Measurements from ENCODE around the gene NCOA5.

The NCOA5 gene

DNA sequence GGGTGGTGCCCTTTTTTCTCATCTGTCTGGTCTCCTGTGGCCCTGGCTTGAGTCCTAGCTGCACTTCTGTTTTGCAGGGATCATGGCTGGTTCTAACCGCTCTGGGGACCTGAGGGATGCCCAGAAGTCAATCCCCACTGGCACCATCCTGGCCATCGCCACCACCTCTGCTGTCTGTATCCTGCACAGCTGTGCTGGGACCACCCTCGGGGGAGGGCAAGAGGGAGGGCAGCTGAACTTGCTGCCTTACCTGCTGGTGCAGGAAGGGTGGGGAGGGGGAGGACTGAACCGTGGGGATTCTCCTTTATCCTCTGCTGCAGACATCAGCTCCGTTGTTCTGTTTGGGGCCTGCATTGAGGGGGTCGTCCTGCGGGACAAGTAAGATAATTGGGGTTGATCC is 46.2 kb downstream of the NCOA5 start:
- Histone ChIP-seq H2AK5ac (ENCODE audit: low read depth, low read length) (no peak overlapping the region), H3K9me3 (replicated peaks in 1 of 2; ENCODE audit: control insufficient read depth in 2 of 2, insufficient read depth in 1 of 2, low read depth in 1 of 2, low read length in 2 of 2) (peaks cover 0 to 3% of the 10 kb centered on the region in 2 donors), H3K9ac (ENCODE audit: low read depth, low read length, poor library complexity) (no peak overlapping the region), H3K36me3 (replicated peaks in 1 of 2; ENCODE audit: control insufficient read depth in 2 of 2, insufficient read depth in 2 of 2, low read length in 2 of 2) (no peaks in the 10 kb centered on the region), H3K23ac (ENCODE audit: low read depth, low read length, poor library complexity) (peak overlapping the region; percentile 62), H4K8ac (ENCODE audit: low read depth, low read length) (no peak overlapping the region), H3K27ac (replicated peaks; ENCODE audit: low read length) (no peak overlapping the region), H3K27me3 (ENCODE audit: control insufficient read depth in 3 of 3, insufficient read depth in 3 of 3, low read depth in 1 of 3, low read length in 3 of 3) (peaks cover 0 to 8% (median 5%) of the 10 kb centered on the region in 3 experiments), H3K4me2 (ENCODE audit: insufficient read depth, low read length, poor library complexity, severe bottlenecking) (no peak overlapping the region), H3K18ac (ENCODE audit: low read length) (peak overlapping the region; percentile 21), H3K4ac (ENCODE audit: low read length) (no peak overlapping the region), H2BK12ac (ENCODE audit: low read length) (no peak overlapping the region), H3K79me1 (ENCODE audit: low read depth, low read length) (no peaks in the 10 kb centered on the region), H2AFZ (ENCODE audit: low read length) (no peak overlapping the region), H2BK120ac (ENCODE audit: low read depth, low read length) (no peak overlapping the region), H3K4me3 (ENCODE audit: low read length in 2 of 2) (no peak overlapping the region), H3K14ac (ENCODE audit: low read length) (no peak overlapping the region), H2BK5ac (ENCODE audit: low read length) (no peak overlapping the region), H3K4me1 (ENCODE audit: control insufficient read depth in 2 of 2, insufficient read depth in 1 of 2, low read depth in 1 of 2, low read length in 2 of 2) (no peaks in the 10 kb centered on the region), H4K91ac (ENCODE audit: low read depth, low read length, poor library complexity) (no peak overlapping the region), H2BK15ac (ENCODE audit: low read length) (no peak overlapping the region)
- WGBS, 2 donors (ENCODE audit: extremely low coverage in 2 of 2, insufficient read length in 2 of 2, insufficient replicate concordance in 1 of 2): no CpG with 5 or more reads among the region's 7 CpGs
- no peak for DNase-seq (ENCODE audit: low spot score)

DNA sequence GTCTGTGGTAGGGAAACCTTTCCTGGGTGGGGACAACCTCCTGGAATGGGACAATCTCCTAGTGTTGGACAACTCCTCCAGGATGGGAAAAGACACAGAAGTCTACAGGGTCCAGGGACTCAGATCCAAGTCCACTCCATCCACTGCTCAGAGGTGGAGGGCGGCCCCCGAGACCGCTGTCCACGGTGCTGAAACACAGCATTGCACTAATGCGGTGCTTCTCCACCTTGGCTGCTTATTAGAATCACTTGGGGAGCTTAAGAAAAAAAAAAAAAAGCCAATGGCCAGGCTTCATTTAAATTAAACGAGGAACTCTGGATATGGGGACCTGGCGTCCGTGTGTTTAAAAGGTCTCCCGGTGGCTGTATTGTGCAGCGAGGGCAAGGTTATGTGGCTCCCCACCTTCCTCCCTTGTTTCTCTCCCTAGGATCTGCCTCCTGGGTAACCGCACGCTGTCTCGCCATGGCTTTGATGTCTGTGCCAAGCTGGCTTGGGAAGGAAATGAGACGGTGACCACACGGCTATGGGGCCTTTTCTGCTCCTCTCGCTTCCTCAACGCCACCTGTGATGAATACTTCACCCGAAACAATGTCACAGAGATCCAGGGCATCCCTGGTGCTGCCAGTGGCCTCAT is 48.7 kb downstream of the NCOA5 start:
- no peaks in the 10 kb centered on the region for H3K36me3 ChIP-seq (replicated peaks in 1 of 2; ENCODE audit: control insufficient read depth in 2 of 2, insufficient read depth in 2 of 2, low read length in 2 of 2)
- no peak overlapping the region for H2BK12ac ChIP-seq (ENCODE audit: low read length)
- no peak overlapping the region for H2AK5ac ChIP-seq (ENCODE audit: low read depth, low read length)
- peaks cover 0 to 3% of the 10 kb centered on the region in 2 donors for H3K9me3 ChIP-seq (replicated peaks in 1 of 2; ENCODE audit: control insufficient read depth in 2 of 2, insufficient read depth in 1 of 2, low read depth in 1 of 2, low read length in 2 of 2)
- no peak overlapping the region for H2AFZ ChIP-seq (ENCODE audit: low read length)
- no peaks in the 10 kb centered on the region for H3K4me1 ChIP-seq (ENCODE audit: control insufficient read depth in 2 of 2, insufficient read depth in 1 of 2, low read depth in 1 of 2, low read length in 2 of 2)
- H2BK15ac ChIP-seq (ENCODE audit: low read length): no peak overlapping the region
- H3K14ac ChIP-seq (ENCODE audit: low read length): no peak overlapping the region
- no peak overlapping the region for H2BK5ac ChIP-seq (ENCODE audit: low read length)
- no peak overlapping the region for H3K27ac ChIP-seq (replicated peaks; ENCODE audit: low read length)
- H4K91ac ChIP-seq (ENCODE audit: low read depth, low read length, poor library complexity): no peak overlapping the region
- H2BK120ac ChIP-seq (ENCODE audit: low read depth, low read length): no peak overlapping the region
- H3K23ac ChIP-seq (ENCODE audit: low read depth, low read length, poor library complexity): no peak overlapping the region
- peak; percentile 76 for DNase-seq (ENCODE audit: low spot score)
- H3K27me3 ChIP-seq (ENCODE audit: control insufficient read depth in 3 of 3, insufficient read depth in 3 of 3, low read depth in 1 of 3, low read length in 3 of 3): peaks cover 0 to 24% (median 6%) of the 10 kb centered on the region in 3 experiments
- H3K4ac ChIP-seq (ENCODE audit: low read length): no peak overlapping the region
- WGBS, 2 donors (ENCODE audit: extremely low coverage in 2 of 2, insufficient read length in 2 of 2, insufficient replicate concordance in 1 of 2): no CpG with 5 or more reads among the region's 18 CpGs
- H3K9ac ChIP-seq (ENCODE audit: low read depth, low read length, poor library complexity): no peak overlapping the region
- H4K8ac ChIP-seq (ENCODE audit: low read depth, low read length): no peak overlapping the region
- H3K4me3 ChIP-seq (ENCODE audit: low read length in 2 of 2): no peak overlapping the region
- H3K4me2 ChIP-seq (ENCODE audit: insufficient read depth, low read length, poor library complexity, severe bottlenecking): no peak overlapping the region
- H3K18ac ChIP-seq (ENCODE audit: low read length): no peak overlapping the region
- no peaks in the 10 kb centered on the region for H3K79me1 ChIP-seq (ENCODE audit: low read depth, low read length)

DNA sequence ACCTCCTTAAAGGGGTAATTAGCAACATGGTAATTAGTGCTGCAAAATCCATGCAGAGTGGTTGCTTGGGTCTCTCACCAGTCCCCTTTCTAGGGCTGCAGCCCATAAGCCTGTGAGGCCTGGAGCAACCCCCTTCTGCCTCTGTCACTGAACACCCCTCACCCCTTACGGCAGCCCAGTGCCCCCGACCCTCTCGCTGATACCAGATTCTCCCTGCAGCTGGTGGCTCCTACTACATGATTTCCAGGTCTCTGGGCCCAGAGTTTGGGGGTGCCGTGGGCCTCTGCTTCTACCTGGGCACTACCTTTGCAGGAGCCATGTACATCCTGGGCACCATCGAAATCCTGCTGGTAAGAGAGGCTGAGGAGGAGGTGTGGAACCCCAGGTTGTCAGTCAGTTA is 52.7 kb downstream of the NCOA5 start:
- no peak for DNase-seq (ENCODE audit: low spot score)
- no peak overlapping the region for H3K4me3 ChIP-seq (ENCODE audit: low read length in 2 of 2)
- no peak overlapping the region for H2BK5ac ChIP-seq (ENCODE audit: low read length)
- H3K18ac ChIP-seq (ENCODE audit: low read length): no peak overlapping the region
- WGBS, 2 donors (ENCODE audit: extremely low coverage in 2 of 2, insufficient read length in 2 of 2, insufficient replicate concordance in 1 of 2): no CpG with 5 or more reads among the region's 5 CpGs
- no peak overlapping the region for H3K4me2 ChIP-seq (ENCODE audit: insufficient read depth, low read length, poor library complexity, severe bottlenecking)
- H3K4ac ChIP-seq (ENCODE audit: low read length): no peak overlapping the region
- no peaks in the 10 kb centered on the region for H3K36me3 ChIP-seq (replicated peaks in 1 of 2; ENCODE audit: control insufficient read depth in 2 of 2, insufficient read depth in 2 of 2, low read length in 2 of 2)
- no peak overlapping the region for H2AK5ac ChIP-seq (ENCODE audit: low read depth, low read length)
- H3K27ac ChIP-seq (replicated peaks; ENCODE audit: low read length): no peak overlapping the region
- H4K8ac ChIP-seq (ENCODE audit: low read depth, low read length): no peak overlapping the region
- H2BK15ac ChIP-seq (ENCODE audit: low read length): no peak overlapping the region
- H3K9ac ChIP-seq (ENCODE audit: low read depth, low read length, poor library complexity): no peak overlapping the region
- H2AFZ ChIP-seq (ENCODE audit: low read length): no peak overlapping the region
- peaks cover 0 to 3% of the 10 kb centered on the region in 2 donors for H3K9me3 ChIP-seq (replicated peaks in 1 of 2; ENCODE audit: control insufficient read depth in 2 of 2, insufficient read depth in 1 of 2, low read depth in 1 of 2, low read length in 2 of 2)
- H3K79me1 ChIP-seq (ENCODE audit: low read depth, low read length): no peaks in the 10 kb centered on the region
- H3K14ac ChIP-seq (ENCODE audit: low read length): no peak overlapping the region
- no peak overlapping the region for H2BK120ac ChIP-seq (ENCODE audit: low read depth, low read length)
- no peak overlapping the region for H3K23ac ChIP-seq (ENCODE audit: low read depth, low read length, poor library complexity)
- peaks cover 0 to 56% (median 38%) of the 10 kb centered on the region in 3 experiments for H3K27me3 ChIP-seq (ENCODE audit: control insufficient read depth in 3 of 3, insufficient read depth in 3 of 3, low read depth in 1 of 3, low read length in 3 of 3)
- H3K4me1 ChIP-seq (ENCODE audit: control insufficient read depth in 2 of 2, insufficient read depth in 1 of 2, low read depth in 1 of 2, low read length in 2 of 2): no peaks in the 10 kb centered on the region
- no peak overlapping the region for H2BK12ac ChIP-seq (ENCODE audit: low read length)
- no peak overlapping the region for H4K91ac ChIP-seq (ENCODE audit: low read depth, low read length, poor library complexity)

DNA sequence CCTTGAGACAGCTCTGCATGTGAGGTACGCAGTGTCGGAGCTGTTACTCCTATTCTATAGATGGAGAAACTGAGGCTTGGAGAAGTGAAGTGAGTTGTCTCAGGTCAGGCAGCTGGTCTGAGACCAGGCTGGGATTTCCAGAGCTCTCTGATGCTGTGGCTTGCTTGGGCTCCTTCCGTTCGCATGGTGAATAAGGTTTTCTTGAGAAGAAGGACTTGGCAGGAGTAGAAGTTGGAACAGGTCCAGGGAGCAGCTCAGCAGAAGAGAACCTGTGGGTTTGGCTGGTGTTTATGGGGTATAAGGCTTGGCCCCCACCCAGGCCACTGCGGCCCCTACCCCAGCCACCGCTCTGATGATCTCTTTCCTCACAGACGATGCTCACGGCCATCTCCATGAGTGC is 53.4 kb downstream of the NCOA5 start:
- H3K9ac ChIP-seq (ENCODE audit: low read depth, low read length, poor library complexity): no peak overlapping the region
- no peak overlapping the region for H2BK15ac ChIP-seq (ENCODE audit: low read length)
- H4K8ac ChIP-seq (ENCODE audit: low read depth, low read length): no peak overlapping the region
- H2AK5ac ChIP-seq (ENCODE audit: low read depth, low read length): no peak overlapping the region
- no peak overlapping the region for H2BK5ac ChIP-seq (ENCODE audit: low read length)
- H3K27ac ChIP-seq (replicated peaks; ENCODE audit: low read length): no peak overlapping the region
- H3K14ac ChIP-seq (ENCODE audit: low read length): no peak overlapping the region
- no peaks in the 10 kb centered on the region for H3K79me1 ChIP-seq (ENCODE audit: low read depth, low read length)
- H2AFZ ChIP-seq (ENCODE audit: low read length): no peak overlapping the region
- H2BK120ac ChIP-seq (ENCODE audit: low read depth, low read length): no peak overlapping the region
- no peak overlapping the region for H2BK12ac ChIP-seq (ENCODE audit: low read length)
- no peak overlapping the region for H3K4ac ChIP-seq (ENCODE audit: low read length)
- H3K36me3 ChIP-seq (replicated peaks in 1 of 2; ENCODE audit: control insufficient read depth in 2 of 2, insufficient read depth in 2 of 2, low read length in 2 of 2): no peaks in the 10 kb centered on the region
- peaks cover 0 to 3% of the 10 kb centered on the region in 2 donors for H3K9me3 ChIP-seq (replicated peaks in 1 of 2; ENCODE audit: control insufficient read depth in 2 of 2, insufficient read depth in 1 of 2, low read depth in 1 of 2, low read length in 2 of 2)
- no peak overlapping the region for H4K91ac ChIP-seq (ENCODE audit: low read depth, low read length, poor library complexity)
- no peak overlapping the region for H3K4me2 ChIP-seq (ENCODE audit: insufficient read depth, low read length, poor library complexity, severe bottlenecking)
- H3K18ac ChIP-seq (ENCODE audit: low read length): no peak overlapping the region
- no peaks in the 10 kb centered on the region for H3K4me1 ChIP-seq (ENCODE audit: control insufficient read depth in 2 of 2, insufficient read depth in 1 of 2, low read depth in 1 of 2, low read length in 2 of 2)
- H3K23ac ChIP-seq (ENCODE audit: low read depth, low read length, poor library complexity): no peak overlapping the region
- H3K27me3 ChIP-seq (ENCODE audit: control insufficient read depth in 3 of 3, insufficient read depth in 3 of 3, low read depth in 1 of 3, low read length in 3 of 3): peaks cover 2 to 62% (median 44%) of the 10 kb centered on the region in 3 experiments
- WGBS, 2 donors (ENCODE audit: extremely low coverage in 2 of 2, insufficient read length in 2 of 2, insufficient replicate concordance in 1 of 2): no CpG with 5 or more reads among the region's 8 CpGs
- no peak for DNase-seq (ENCODE audit: low spot score)
- H3K4me3 ChIP-seq (ENCODE audit: low read length in 2 of 2): no peak overlapping the region

Data from neuronal stem cell (in vitro differentiated cells).